GM12891 (cell line): Measurements from ENCODE around the gene LCNL1.

Source experiments
- DNase-seq: peaks from one replicate; pipeline ENCODE4 v3.0.0; 2011; ENCODE audit warnings: low spot score; ENCODE audit not compliant: insufficient read length
- FAIRE-seq: peaks from 2 replicates; lab custom pipeline; 2011; peaks lifted over from hg19 to GRCh38; lab: Jason Lieb, UNC
- PAX5 ChIP-seq: IDR thresholded peaks from 2 replicates; pipeline ENCODE4 v1.6.1; 2011; ENCODE audit warnings: low read length, moderate library complexity, mild to moderate bottlenecking; ENCODE audit not compliant: insufficient read depth, severe bottlenecking
- POLR2A ChIP-seq: IDR thresholded peaks from 2 replicates; pipeline ENCODE4 v1.6.1; 2011; ENCODE audit warnings: low read depth, low read length, control low read depth
- POLR2AphosphoS5 ChIP-seq: IDR thresholded peaks from 2 replicates; pipeline ENCODE4 v1.6.1; 2011; ENCODE audit warnings: low read depth, low read length, control low read depth
- POU2F2 ChIP-seq: IDR thresholded peaks from 2 replicates; pipeline ENCODE4 v1.6.1; 2011; ENCODE audit warnings: low read depth, mild to moderate bottlenecking, control low read depth, low read length, moderate library complexity
- SPI1 ChIP-seq: IDR thresholded peaks from 2 replicates; pipeline ENCODE4 v1.6.1; 2011; ENCODE audit warnings: low read depth, low read length, control low read depth
- TAF1 ChIP-seq: IDR thresholded peaks from 2 replicates; pipeline ENCODE4 v1.6.1; 2011; ENCODE audit warnings: low read depth, low read length, control low read depth

The LCNL1 gene

GRCh38 chr9:136990242-136990911 lies 7.6 kb downstream of the LCNL1 start:
- FAIRE-seq (no peak), DNase-seq (no peak)
- no peak for TF ChIP-seq POLR2A

- TF ChIP-seq POLR2A = 0 out of 2 replicates have a peak, but pooled peaks have one; percentile 19
- TF ChIP-seq POU2F2 = no peak
- DNase-seq = peak; percentile 99
- peak; percentile 95 for FAIRE-seq
These were observed 9.4 kb downstream of the LCNL1 start, which contains the start of gene PAXX for GRCh38 chr9:136991993-136992818. TSS of gene PAXX (plus strand) at chr9:136992422. CDS start at chr9:136992444, 22 bp downstream.

GRCh38 chr9:136992819-136993369 lies 10.1 kb downstream of the LCNL1 start:
- FAIRE-seq (no peak), DNase-seq (no peak)
- no peak for TF ChIP-seq POLR2AphosphoS5
- no peak for TF ChIP-seq PAX5
- TF ChIP-seq SPI1 = no peak
- TF ChIP-seq POU2F2 = no peak
- TF ChIP-seq TAF1 = no peak
- no peak for TF ChIP-seq POLR2A

- TF ChIP-seq POLR2A (no peak), SPI1 (no peak), TAF1 (no peak), POU2F2 (no peak), POLR2AphosphoS5 (no peak), PAX5 (no peak)
- DNase-seq (no peak), FAIRE-seq (no peak)
These were observed 11.5 kb downstream of the LCNL1 start for GRCh38 chr9:136994180-136994887.

GRCh38 chr9:136994888-136995230 lies 12.1 kb downstream of the LCNL1 start:
- FAIRE-seq = no peak
- TF ChIP-seq POLR2AphosphoS5 (no peak), SPI1 (no peak), TAF1 (no peak), PAX5 (no peak), POU2F2 (no peak), POLR2A (no peak)
- no peak for DNase-seq

GRCh38 chr9:136995362-136995761 lies 12.6 kb downstream of the LCNL1 start:
- no peak for FAIRE-seq
- DNase-seq = no peak
- no peak for TF ChIP-seq POLR2AphosphoS5
- no peak for TF ChIP-seq SPI1
- no peak for TF ChIP-seq PAX5
- no peak for TF ChIP-seq POLR2A

GRCh38 chr9:136995772-136996311 lies 13.0 kb downstream of the LCNL1 start:
- FAIRE-seq (no peak), DNase-seq (no peak)
- TF ChIP-seq SPI1 (no peak), POU2F2 (no peak), POLR2AphosphoS5 (no peak), POLR2A (no peak), PAX5 (no peak), TAF1 (no peak)

GRCh38 chr9:136996361-136997292 lies 13.8 kb downstream of the LCNL1 start, which contains the start of gene CLIC3:
TSS of gene CLIC3 (minus strand) at chr9:136996568. CDS start at chr9:136996543, 25 bp downstream.
- no peak for DNase-seq
- no peak for TF ChIP-seq POLR2AphosphoS5
- TF ChIP-seq POU2F2 = no peak
- no peak for TF ChIP-seq TAF1
- no peak for TF ChIP-seq SPI1
- no peak for TF ChIP-seq POLR2A
- TF ChIP-seq PAX5 = no peak
- peak; percentile 68 for FAIRE-seq

GRCh38 chr9:136997371-136997770 lies 14.6 kb downstream of the LCNL1 start:
- no peak for FAIRE-seq
- DNase-seq = no peak
- no peak for TF ChIP-seq POLR2AphosphoS5
- TF ChIP-seq PAX5 = no peak
- no peak for TF ChIP-seq SPI1
- no peak for TF ChIP-seq TAF1
- no peak for TF ChIP-seq POU2F2
- TF ChIP-seq POLR2A = no peak
